ENCODE data around the gene WIPF3.

WIPF3 gene

GRCh38 chr7:29809533-29810155 is 3.3 kb downstream of the WIPF3 start:
- TF ChIP-seq CTCF (conservative IDR thresholded peaks at IDR 0.05; ENCODE audit: low read length) = no peak
- no peak for DNase-seq (ENCODE audit: low read depth)
- no peak overlapping the region for H3K4me3 ChIP-seq (ENCODE audit: low read length)

GRCh38 chr7:29810297-29810696 is 4.0 kb downstream of the WIPF3 start:
- TF ChIP-seq CTCF (conservative IDR thresholded peaks at IDR 0.05; ENCODE audit: low read length) = no peak
- DNase-seq (ENCODE audit: low read depth) = no peak
- no peak overlapping the region for H3K4me3 ChIP-seq (ENCODE audit: low read length)

GRCh38 chr7:29810813-29811482 is 4.6 kb downstream of the WIPF3 start:
- no peak for DNase-seq (ENCODE audit: low read depth)
- no peak for TF ChIP-seq CTCF (conservative IDR thresholded peaks at IDR 0.05; ENCODE audit: low read length)

GRCh38 chr7:29811586-29811985 is 5.3 kb downstream of the WIPF3 start:
- H3K4me3 ChIP-seq (ENCODE audit: low read length) = no peak overlapping the region
- no peak for TF ChIP-seq CTCF (conservative IDR thresholded peaks at IDR 0.05; ENCODE audit: low read length)
- DNase-seq (ENCODE audit: low read depth) = no peak

More at GRCh38 chr7:29810813-29811482, 4.6 kb downstream of the WIPF3 start:
- no peak overlapping the region for H3K4me3 ChIP-seq (ENCODE audit: low read length)

- no peak for DNase-seq (ENCODE audit: low read depth)
- H3K4me3 ChIP-seq (ENCODE audit: low read length) = no peak overlapping the region
- no peak for TF ChIP-seq CTCF (conservative IDR thresholded peaks at IDR 0.05; ENCODE audit: low read length)
Observed at GRCh38 chr7:29812185-29812876, 6.0 kb downstream of the WIPF3 start.

- TF ChIP-seq CTCF (conservative IDR thresholded peaks at IDR 0.05; ENCODE audit: low read length) = no peak
- H3K4me3 ChIP-seq (ENCODE audit: low read length) = no peak overlapping the region
- DNase-seq (ENCODE audit: low read depth) = no peak
Observed at GRCh38 chr7:29815181-29816105, 9.1 kb downstream of the WIPF3 start.
